ENCODE data around the gene SEMA5A. TPM values are rescaled to one million over a fixed set of nuclear protein-coding genes. Genes with fewer than 3 reads are reported as not detected.

Gene SEMA5A
- total and polyA plus RNA-seq, 11 donors = 4.6 to 71.5 (median 33.8) TPM

DNA sequence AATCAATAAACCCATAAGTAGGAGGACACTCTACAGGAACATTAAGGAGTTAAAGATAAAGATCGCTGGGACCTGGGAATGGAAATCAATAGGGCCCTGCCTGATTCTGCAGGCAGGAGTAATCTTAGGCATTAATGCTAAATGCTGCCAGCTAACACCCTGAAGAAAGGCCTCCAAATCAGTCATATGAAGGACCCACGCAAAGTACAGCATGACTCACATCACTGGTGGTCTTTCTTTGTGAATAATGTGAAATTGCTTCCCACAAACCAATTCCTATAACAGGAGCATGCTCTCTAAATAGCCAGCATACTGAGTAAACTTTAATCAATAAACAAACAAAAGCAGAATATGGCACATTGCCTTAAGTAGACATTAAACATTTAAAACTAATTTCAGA, 172.3 kb downstream of the SEMA5A start:
- intact Hi-C loops (cut with DNase I) = no loop called here
- TF ChIP-seq, protein P1, sequence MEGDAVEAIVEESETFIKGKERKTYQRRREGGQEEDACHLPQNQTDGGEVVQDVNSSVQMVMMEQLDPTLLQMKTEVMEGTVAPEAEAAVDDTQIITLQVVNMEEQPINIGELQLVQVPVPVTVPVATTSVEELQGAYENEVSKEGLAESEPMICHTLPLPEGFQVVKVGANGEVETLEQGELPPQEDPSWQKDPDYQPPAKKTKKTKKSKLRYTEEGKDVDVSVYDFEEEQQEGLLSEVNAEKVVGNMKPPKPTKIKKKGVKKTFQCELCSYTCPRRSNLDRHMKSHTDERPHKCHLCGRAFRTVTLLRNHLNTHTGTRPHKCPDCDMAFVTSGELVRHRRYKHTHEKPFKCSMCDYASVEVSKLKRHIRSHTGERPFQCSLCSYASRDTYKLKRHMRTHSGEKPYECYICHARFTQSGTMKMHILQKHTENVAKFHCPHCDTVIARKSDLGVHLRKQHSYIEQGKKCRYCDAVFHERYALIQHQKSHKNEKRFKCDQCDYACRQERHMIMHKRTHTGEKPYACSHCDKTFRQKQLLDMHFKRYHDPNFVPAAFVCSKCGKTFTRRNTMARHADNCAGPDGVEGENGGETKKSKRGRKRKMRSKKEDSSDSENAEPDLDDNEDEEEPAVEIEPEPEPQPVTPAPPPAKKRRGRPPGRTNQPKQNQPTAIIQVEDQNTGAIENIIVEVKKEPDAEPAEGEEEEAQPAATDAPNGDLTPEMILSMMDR (IDR thresholded peaks at IDR 0.05) = no peak
- TF ChIP-seq POLR2A (IDR thresholded peaks at IDR 0.05) = no peak
- WGBS, 4 donors = 70 to 89% (median 82%) methylated on average over 2 of the region's 2 CpGs
- Histone ChIP-seq H3K9me3 (peaks cover 0 to 7% (median 0%) of the 10 kb centered on the region in 12 donors), H3K36me3 (peaks cover 0 to 13% (median 0%) of the 10 kb centered on the region in 9 donors), H3K4me1 (peaks cover 0 to 22% (median 5%) of the 10 kb centered on the region in 12 donors), H3K27ac (peak overlapping the region in 2 of 12 donors; percentile 26 to 30), H3K4me3 (no peak overlapping the region), H3K27me3 (no peaks in the 10 kb centered on the region)
- no peak for ATAC-seq
- DNase-seq = no peak

DNA sequence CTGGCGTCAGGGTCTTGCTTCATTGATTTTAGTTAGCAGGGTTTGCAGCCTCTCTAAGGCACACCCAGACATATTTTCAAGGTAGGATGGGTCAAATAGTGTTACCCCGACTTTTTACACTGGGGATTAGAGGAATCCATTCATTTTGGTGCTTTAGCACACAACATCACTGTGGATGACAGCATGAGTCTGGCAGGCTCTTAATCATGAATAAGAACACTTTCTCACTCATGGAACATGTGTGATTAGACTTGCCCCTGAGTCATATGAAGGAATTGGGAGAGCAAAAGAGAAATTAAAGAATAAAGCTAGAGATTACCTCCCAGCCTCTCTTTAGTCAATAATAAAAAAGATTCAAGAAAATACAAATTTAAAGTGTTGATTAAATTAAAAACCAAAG, 175.6 kb downstream of the SEMA5A start:
- H3K4me3 ChIP-seq = no peak overlapping the region
- 82 to 87% (median 85%) methylated on average over 2 of the region's 2 CpGs for WGBS, 4 donors
- peaks cover 0 to 25% (median 6%) of the 10 kb centered on the region in 12 donors for H3K4me1 ChIP-seq
- peaks cover 0 to 8% (median 0%) of the 10 kb centered on the region in 12 donors for H3K9me3 ChIP-seq
- H3K36me3 ChIP-seq = no peaks in the 10 kb centered on the region
- intact Hi-C loops (cut with DNase I) = no loop called here
- no peaks in the 10 kb centered on the region for H3K27me3 ChIP-seq
- no peak overlapping the region for H3K27ac ChIP-seq
- TF ChIP-seq POLR2A (IDR thresholded peaks at IDR 0.05) = no peak
- TF ChIP-seq, protein P1 (IDR thresholded peaks at IDR 0.05) = no peak
- ATAC-seq (no peak), DNase-seq (no peak)

DNA sequence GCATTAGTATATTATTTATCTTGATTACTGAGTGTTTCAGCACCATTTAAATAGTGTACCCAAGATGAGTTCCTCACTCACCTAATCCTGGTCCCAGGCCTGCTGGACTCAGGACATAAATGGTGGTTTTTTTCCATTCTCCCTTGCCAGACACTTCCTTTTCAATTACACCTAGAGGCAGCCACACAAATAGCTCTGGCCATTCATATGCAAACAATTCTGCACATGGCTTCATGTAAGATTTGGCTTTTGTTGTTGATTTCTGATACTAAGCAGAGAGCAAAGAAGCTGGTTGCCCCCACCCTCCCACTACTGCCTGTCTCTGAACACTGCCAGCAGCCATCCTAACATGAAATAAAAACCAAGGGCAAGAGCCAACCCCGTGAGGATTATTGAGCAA, 180.4 kb downstream of the SEMA5A start:
- DNase-seq (no peak), ATAC-seq (peak; percentile 48 to 87 (median 75))
- intact Hi-C loops (cut with DNase I) = loop anchor here in 3 of 10 donors (10.0 kb wide), 3 partner anchors 129 to 179 kb away; partner anchors contain the start of gene SEMA5A (in 1 of the 3)
- TF ChIP-seq, protein P1 (IDR thresholded peaks at IDR 0.05) = no peak
- no peak for TF ChIP-seq POLR2A (IDR thresholded peaks at IDR 0.05)
- Histone ChIP-seq H3K9me3 (peaks cover 0 to 8% (median 0%) of the 10 kb centered on the region in 12 donors), H3K36me3 (no peaks in the 10 kb centered on the region), H3K27ac (peak overlapping the region in 4 of 12 donors; percentile 23 to 48 (median 34)), H3K4me1 (peaks cover 0 to 18% (median 8%) of the 10 kb centered on the region in 12 donors), H3K4me3 (no peak overlapping the region), H3K27me3 (no peaks in the 10 kb centered on the region)
- WGBS, 4 donors = 35 to 92% (median 52%) methylated on average over 1 of the region's 1 CpG

DNA sequence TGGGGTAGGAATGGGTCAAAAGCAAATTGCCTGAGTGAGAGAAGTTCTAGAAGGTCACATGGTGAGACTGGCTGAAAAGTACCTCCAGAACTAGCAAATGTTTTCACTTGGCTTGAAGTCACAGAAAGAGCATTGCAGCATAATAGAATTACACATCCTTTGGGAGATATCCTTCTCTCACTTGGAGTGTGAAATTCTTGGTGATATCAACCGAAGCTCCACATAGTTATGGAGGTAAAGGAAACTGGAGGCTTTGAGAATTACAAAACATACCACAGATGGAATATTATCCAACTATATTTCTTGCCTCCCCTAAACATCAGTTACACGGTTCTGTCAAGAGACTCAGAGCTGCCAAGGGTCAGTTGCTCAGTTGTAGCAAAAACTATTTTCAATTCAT, 182.4 kb downstream of the SEMA5A start:
- no peaks in the 10 kb centered on the region for H3K36me3 ChIP-seq
- 11 to 31% (median 22%) methylated on average over 2 of the region's 2 CpGs for WGBS, 4 donors
- ATAC-seq (peak in 2 of 4 donors; percentile 28 to 30), DNase-seq (no peak)
- no peaks in the 10 kb centered on the region for H3K27me3 ChIP-seq
- intact Hi-C loops (cut with DNase I) = loop anchor here (2.0 to 10.0 kb wide), 6 partner anchors 131 to 181 kb away; partner anchors contain the start of gene SEMA5A (in 1 of the 10)
- peaks cover 0 to under 1% (median 0%) of the 10 kb centered on the region in 12 donors for H3K9me3 ChIP-seq
- H3K4me1 ChIP-seq = peaks cover 0 to 23% (median 11%) of the 10 kb centered on the region in 12 donors
- TF ChIP-seq, protein P1 (IDR thresholded peaks at IDR 0.05) = no peak
- TF ChIP-seq POLR2A (IDR thresholded peaks at IDR 0.05) = no peak
- no peak overlapping the region for H3K4me3 ChIP-seq
- H3K27ac ChIP-seq = peak overlapping the region in 4 of 12 donors; percentile 0 to 45 (median 36)
